Sigmoid colon (tissue), 4 donors: ENCODE data around the gene USP32.

Experiments used
- CTCF ChIP-seq, 4 experiments: fragments of 450-650 bp in 3 of 4; fragments of 200-600 bp in 1 of 4; IDR thresholded peaks; one replicate each; pipeline ENCODE4 v1.5.1; 2016 to 2019; ENCODE audit warnings: antibody characterized with exemption in 4 of 4, mild to moderate bottlenecking in 3 of 4, moderate library complexity in 2 of 4
- POLR2AphosphoS5 ChIP-seq, 4 donors: sonication (generic); formaldehyde crosslinking; IDR thresholded peaks; one replicate each; pipeline ENCODE4 v1.6.1; 2017; ENCODE audit warnings: antibody characterized with exemption in 4 of 4

- TF ChIP-seq CTCF (IDR thresholded peaks at IDR 0.05) (no peak), POLR2AphosphoS5 (IDR thresholded peaks at IDR 0.05) (no peak)
Observed at GRCh38 chr17:60149691-60150582, 242.0 kb downstream of the USP32 start, which contains the start of gene CA4.
